Erythroblast (primary cell): ENCODE results near the gene CERT1.

Experiments
- DNase-seq, 2 experiments: peaks; one replicate each; lab custom pipeline; 2025; lab: John Stamatoyannopoulos, UW
- GATA1 ChIP-seq: IDR thresholded peaks from 2 replicates; pipeline ENCODE4 v1.6.1; 2011; ENCODE audit warnings: low read depth, mild to moderate bottlenecking, control low read depth, low read length, moderate library complexity
- POLR2A ChIP-seq: IDR thresholded peaks from 2 replicates; pipeline ENCODE4 v1.6.1; 2011; ENCODE audit warnings: mild to moderate bottlenecking, low read length

CERT1 gene

GRCh38 chr5:75368391-75368790 lies 143.0 kb downstream of the CERT1 start:
- TF ChIP-seq POLR2A = no peak
- no peak for TF ChIP-seq GATA1
- DNase-seq = no peak

- no peak for TF ChIP-seq POLR2A
- DNase-seq = no peak
Observed at GRCh38 chr5:75367401-75367800, 144.0 kb downstream of the CERT1 start.

- no peak for DNase-seq
- TF ChIP-seq POLR2A (no peak), GATA1 (no peak)
Observed at GRCh38 chr5:75366787-75367186, 144.6 kb downstream of the CERT1 start.

- TF ChIP-seq GATA1 (no peak), POLR2A (no peak)
- no peak for DNase-seq
Observed at GRCh38 chr5:75365740-75366139, 145.7 kb downstream of the CERT1 start.

GRCh38 chr5:75364571-75365280 lies 146.7 kb downstream of the CERT1 start:
- TF ChIP-seq GATA1 (no peak), POLR2A (no peak)
- no peak for DNase-seq

- no peak for DNase-seq
- TF ChIP-seq GATA1 (no peak), POLR2A (no peak)
Observed at GRCh38 chr5:75363726-75364495, 147.5 kb downstream of the CERT1 start.

GRCh38 chr5:75363111-75363510 lies 148.3 kb downstream of the CERT1 start:
- no peak for TF ChIP-seq POLR2A
- TF ChIP-seq GATA1 = no peak
- no peak for DNase-seq

GRCh38 chr5:75362474-75362975 lies 148.9 kb downstream of the CERT1 start:
- TF ChIP-seq POLR2A (no peak), GATA1 (no peak)
- DNase-seq = no peak

GRCh38 chr5:75361310-75361709 lies 150.1 kb downstream of the CERT1 start:
- TF ChIP-seq GATA1 (no peak), POLR2A (no peak)
- no peak for DNase-seq

- no peak for DNase-seq
Observed at GRCh38 chr5:75358117-75358516, 153.3 kb downstream of the CERT1 start.

GRCh38 chr5:75356719-75357118 lies 154.7 kb downstream of the CERT1 start:
- no peak for DNase-seq
- TF ChIP-seq POLR2A (no peak), GATA1 (no peak)

More at GRCh38 chr5:75358117-75358516, 153.3 kb downstream of the CERT1 start:
- TF ChIP-seq POLR2A = no peak
- TF ChIP-seq GATA1 = no peak

GRCh38 chr5:75355236-75355635 lies 156.2 kb downstream of the CERT1 start:
- no peak for TF ChIP-seq GATA1
- no peak for TF ChIP-seq POLR2A
- no peak for DNase-seq

GRCh38 chr5:75351139-75351926 lies 160.1 kb downstream of the CERT1 start:
- DNase-seq = no peak
- TF ChIP-seq GATA1 (no peak), POLR2A (no peak)
